Suprapubic skin (tissue), 4 donors: ENCODE data around the gene AGL. TPM values are rescaled to one million over a fixed set of nuclear protein-coding genes. Genes with fewer than 3 reads are reported as not detected.

Experiments used
- DNase-seq, 2 donors: peaks; one replicate each; pipeline ENCODE4 v3.0.0-alpha.2; 2019; ENCODE audit warnings: low spot score in 2 of 2
- H3K27ac ChIP-seq: fragments of 200-600 bp; sonication (generic); one replicate; pipeline ENCODE4 v1.5.1; 2019
- H3K27me3 ChIP-seq: fragments of 200-600 bp; sonication (generic); one replicate; pipeline ENCODE4 v1.5.1; 2019
- H3K36me3 ChIP-seq: fragments of 200-600 bp; sonication (generic); one replicate; pipeline ENCODE4 v1.5.1; 2019
- H3K4me1 ChIP-seq: fragments of 200-600 bp; sonication (generic); one replicate; pipeline ENCODE4 v1.5.1; 2019
- H3K4me3 ChIP-seq: fragments of 200-600 bp; sonication (generic); one replicate; pipeline ENCODE4 v1.5.1; 2019; ENCODE audit warnings: mild to moderate bottlenecking
- H3K9me3 ChIP-seq: fragments of 200-600 bp; sonication (generic); one replicate; pipeline ENCODE4 v1.5.1; 2019
- EP300 ChIP-seq: sonication (generic); formaldehyde crosslinking; IDR thresholded peaks from one replicate; pipeline ENCODE4 v1.6.1; 2017; ENCODE audit warnings: antibody characterized with exemption
- POLR2A ChIP-seq, 2 donors: fragments of 450-650 bp; IDR thresholded peaks; one replicate each; pipeline ENCODE4 v1.6.1; 2017; ENCODE audit warnings: antibody characterized with exemption in 2 of 2, mild to moderate bottlenecking in 2 of 2, moderate library complexity in 2 of 2
- POLR2AphosphoS5 ChIP-seq, 3 donors: sonication (generic); formaldehyde crosslinking; IDR thresholded peaks; one replicate each; pipeline ENCODE4 v1.6.1; 2017; ENCODE audit warnings: antibody characterized with exemption in 3 of 3
- WGBS: methylation state at CpG from one replicate; pipeline ENCODE4 v1.1.5; 2018; 5-methylcytosine and 5-hydroxymethylcytosine counted together
- total RNA-seq, 4 donors: library from RNA; depleted of rRNA; stranded (reverse); fragments of >200 nt; gene quantifications; one replicate each; pipeline ENCODE4 v1.1.0, GENCODE V29; 2016
- TF ChIP-seq, protein P1 (sequence below), 2 donors: fragments of 200-600 bp in 1 of 2; fragments of 450-650 bp in 1 of 2; sonication (generic) in 1 of 2; IDR thresholded peaks; one replicate each; pipeline ENCODE4 v1.5.1; 2016 to 2019; ENCODE audit warnings: antibody characterized with exemption in 2 of 2, mild to moderate bottlenecking in 1 of 2, moderate library complexity in 1 of 2

The AGL gene
- total RNA-seq, 4 donors from 2014 or later: 7.7 to 17.8 (median 13.8) TPM

DNA sequence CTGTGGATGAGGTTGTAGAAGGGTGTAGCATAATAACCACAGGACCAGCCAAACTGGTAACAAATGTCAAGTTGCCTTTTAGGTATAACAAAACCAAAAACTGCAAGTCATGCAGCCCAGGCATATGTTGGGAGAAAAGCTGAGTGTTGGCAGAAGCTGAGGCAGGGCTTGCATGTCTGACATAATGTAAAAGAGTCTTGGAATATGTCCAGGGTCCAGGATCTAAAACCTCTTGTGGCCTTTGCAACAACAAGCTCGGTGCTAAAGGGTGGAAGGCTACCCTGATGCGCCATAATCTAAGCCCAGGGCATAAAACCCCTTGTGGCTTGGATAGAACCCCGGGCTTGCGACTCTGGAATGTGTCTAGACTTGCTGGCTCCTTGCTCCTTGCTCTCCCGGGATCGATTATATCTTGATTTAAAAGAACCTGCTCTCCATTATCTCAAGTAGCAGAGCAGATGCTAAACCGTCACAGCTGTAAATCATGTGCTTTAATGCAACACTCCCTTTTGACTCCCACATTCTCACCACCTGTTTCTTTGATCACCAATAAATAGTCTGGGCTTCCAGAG lies 93.1 kb downstream of the AGL start:
- no peak for DNase-seq
- 27% methylated on average over 7 of the region's 7 CpGs for WGBS

DNA sequence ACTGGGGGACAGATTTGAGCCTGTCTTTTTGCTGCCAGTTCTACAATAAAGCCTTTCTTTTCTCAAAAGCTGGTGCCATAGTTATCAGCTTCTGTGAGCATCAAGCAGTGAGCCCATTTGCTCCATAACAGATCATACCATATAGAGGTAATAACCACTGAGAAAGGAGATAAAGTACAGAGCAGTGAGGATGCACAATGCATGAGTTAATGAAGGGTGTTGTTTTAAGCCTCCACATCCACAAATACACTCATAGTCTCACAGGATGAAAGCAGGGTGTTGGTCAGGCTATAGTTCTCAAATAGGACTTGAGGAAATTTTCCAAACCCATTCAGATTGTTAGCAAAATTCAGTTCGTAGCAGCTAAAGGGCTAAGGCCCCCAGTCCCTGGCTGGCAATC lies 94.0 kb downstream of the AGL start:
- WGBS: 88% methylated on average over 1 of the region's 1 CpG
- TF ChIP-seq EP300 (no peak), POLR2A (IDR thresholded peaks at IDR 0.05) (no peak), POLR2AphosphoS5 (IDR thresholded peaks at IDR 0.05) (no peak)
- TF ChIP-seq, protein P1, sequence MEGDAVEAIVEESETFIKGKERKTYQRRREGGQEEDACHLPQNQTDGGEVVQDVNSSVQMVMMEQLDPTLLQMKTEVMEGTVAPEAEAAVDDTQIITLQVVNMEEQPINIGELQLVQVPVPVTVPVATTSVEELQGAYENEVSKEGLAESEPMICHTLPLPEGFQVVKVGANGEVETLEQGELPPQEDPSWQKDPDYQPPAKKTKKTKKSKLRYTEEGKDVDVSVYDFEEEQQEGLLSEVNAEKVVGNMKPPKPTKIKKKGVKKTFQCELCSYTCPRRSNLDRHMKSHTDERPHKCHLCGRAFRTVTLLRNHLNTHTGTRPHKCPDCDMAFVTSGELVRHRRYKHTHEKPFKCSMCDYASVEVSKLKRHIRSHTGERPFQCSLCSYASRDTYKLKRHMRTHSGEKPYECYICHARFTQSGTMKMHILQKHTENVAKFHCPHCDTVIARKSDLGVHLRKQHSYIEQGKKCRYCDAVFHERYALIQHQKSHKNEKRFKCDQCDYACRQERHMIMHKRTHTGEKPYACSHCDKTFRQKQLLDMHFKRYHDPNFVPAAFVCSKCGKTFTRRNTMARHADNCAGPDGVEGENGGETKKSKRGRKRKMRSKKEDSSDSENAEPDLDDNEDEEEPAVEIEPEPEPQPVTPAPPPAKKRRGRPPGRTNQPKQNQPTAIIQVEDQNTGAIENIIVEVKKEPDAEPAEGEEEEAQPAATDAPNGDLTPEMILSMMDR (IDR thresholded peaks at IDR 0.05): no peak

More for the DNA sequence above, 93.1 kb downstream of the AGL start:
- no peaks in the 10 kb centered on the region for H3K9me3 ChIP-seq
- H3K27ac ChIP-seq: no peak overlapping the region
- H3K27me3 ChIP-seq: no peaks in the 10 kb centered on the region
- peaks cover 14% of the 10 kb centered on the region for H3K4me1 ChIP-seq
- no peaks in the 10 kb centered on the region for H3K36me3 ChIP-seq
- no peak overlapping the region for H3K4me3 ChIP-seq
- TF ChIP-seq, protein P1 (IDR thresholded peaks at IDR 0.05): no peak
- TF ChIP-seq POLR2AphosphoS5 (IDR thresholded peaks at IDR 0.05) (no peak), EP300 (no peak), POLR2A (IDR thresholded peaks at IDR 0.05) (no peak)

DNA sequence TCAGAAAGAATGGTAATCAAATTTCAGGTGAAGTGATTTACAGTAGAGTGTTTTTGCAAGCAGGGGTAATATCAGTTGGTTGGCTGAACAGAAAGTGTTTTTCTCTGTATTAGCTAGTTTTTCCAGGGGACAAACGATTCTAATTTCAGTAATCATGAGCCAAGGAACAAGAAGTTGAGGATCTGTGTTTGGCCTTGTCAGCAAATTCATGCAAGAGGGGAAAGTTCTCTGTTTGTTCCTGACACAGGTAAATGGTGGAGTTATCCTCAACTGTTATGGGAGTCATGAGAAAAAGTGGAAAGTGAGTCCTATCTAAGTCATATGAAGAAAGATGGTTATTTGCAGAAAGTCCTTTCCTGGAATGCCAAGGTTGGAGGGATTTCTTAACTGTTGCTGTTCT lies 95.0 kb downstream of the AGL start:
- Histone ChIP-seq H3K36me3 (no peaks in the 10 kb centered on the region), H3K9me3 (no peaks in the 10 kb centered on the region), H3K27ac (no peak overlapping the region), H3K27me3 (no peaks in the 10 kb centered on the region), H3K4me1 (peaks cover 14% of the 10 kb centered on the region), H3K4me3 (no peak overlapping the region)
- DNase-seq: no peak
- TF ChIP-seq, protein P1 (IDR thresholded peaks at IDR 0.05): no peak
- TF ChIP-seq POLR2AphosphoS5 (IDR thresholded peaks at IDR 0.05) (no peak), EP300 (no peak), POLR2A (IDR thresholded peaks at IDR 0.05) (no peak)
- WGBS: 88% methylated on average over 1 of the region's 1 CpG

More for the DNA sequence above, 94.0 kb downstream of the AGL start:
- DNase-seq: no peak
- Histone ChIP-seq H3K4me1 (peaks cover 14% of the 10 kb centered on the region), H3K27ac (no peak overlapping the region), H3K27me3 (no peaks in the 10 kb centered on the region), H3K9me3 (no peaks in the 10 kb centered on the region), H3K36me3 (no peaks in the 10 kb centered on the region), H3K4me3 (no peak overlapping the region)

DNA sequence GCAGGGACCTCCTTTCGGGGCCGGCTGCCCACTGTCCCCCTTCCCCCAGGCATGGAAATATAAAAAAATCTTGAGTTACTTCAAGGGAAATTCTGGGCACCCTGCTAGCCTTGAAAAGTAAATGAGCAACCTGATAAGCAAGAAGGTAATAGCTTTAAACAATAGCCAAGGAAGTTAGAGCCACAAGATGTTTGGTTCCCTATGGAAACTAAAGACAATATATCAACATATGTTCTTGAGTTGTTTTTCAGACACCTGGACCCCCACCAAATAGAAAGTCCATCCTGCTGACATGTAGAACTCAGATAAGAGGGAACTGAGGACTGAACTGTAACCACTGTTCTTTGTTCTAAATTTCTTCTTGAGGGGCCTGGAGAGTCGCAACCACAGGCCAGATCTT lies 100.3 kb downstream of the AGL start:
- Histone ChIP-seq H3K27ac (no peak overlapping the region), H3K4me1 (no peaks in the 10 kb centered on the region), H3K9me3 (peaks cover 3% of the 10 kb centered on the region), H3K4me3 (no peak overlapping the region), H3K36me3 (no peaks in the 10 kb centered on the region), H3K27me3 (no peaks in the 10 kb centered on the region)
- no peak for DNase-seq
- WGBS: 82% methylated on average over 3 of the region's 3 CpGs
- TF ChIP-seq, protein P1 (IDR thresholded peaks at IDR 0.05): no peak
- TF ChIP-seq POLR2AphosphoS5 (IDR thresholded peaks at IDR 0.05) (no peak), POLR2A (IDR thresholded peaks at IDR 0.05) (no peak), EP300 (no peak)

DNA sequence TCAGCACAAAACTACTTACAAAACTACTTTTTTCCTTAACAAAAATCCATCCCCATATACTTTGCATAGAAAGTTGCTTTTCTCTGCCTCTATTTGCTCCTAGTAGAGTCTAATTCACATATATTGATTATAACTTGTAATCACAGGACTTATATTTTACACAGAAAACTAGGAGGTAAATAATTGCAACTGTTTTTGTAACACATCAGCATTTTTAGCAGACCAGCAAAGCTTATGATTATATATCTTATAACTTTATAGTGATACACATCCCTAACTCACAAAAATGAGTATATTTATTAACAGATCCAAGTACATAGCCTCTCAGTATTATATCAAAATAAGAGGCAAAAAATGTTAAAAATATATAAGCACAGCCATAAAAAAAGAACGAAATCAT lies 102.4 kb downstream of the AGL start:
- Histone ChIP-seq H3K27me3 (no peaks in the 10 kb centered on the region), H3K36me3 (no peaks in the 10 kb centered on the region), H3K27ac (no peak overlapping the region), H3K4me1 (no peaks in the 10 kb centered on the region), H3K9me3 (peaks cover 4% of the 10 kb centered on the region), H3K4me3 (no peak overlapping the region)
- DNase-seq: no peak
- TF ChIP-seq EP300 (no peak), POLR2AphosphoS5 (IDR thresholded peaks at IDR 0.05) (no peak), POLR2A (IDR thresholded peaks at IDR 0.05) (no peak)
- TF ChIP-seq, protein P1 (IDR thresholded peaks at IDR 0.05): no peak
- WGBS: 73% methylated on average over 1 of the region's 1 CpG
